Tongue (tissue), 2 donors: Measurements from ENCODE around the gene OARD1. TPM values are rescaled to one million over a fixed set of nuclear protein-coding genes. Genes with fewer than 3 reads are reported as not detected.

Experiments used
- DNase-seq: peaks from one replicate; pipeline ENCODE4 v3.0.0-alpha.2; 2015
- total RNA-seq: library from RNA; depleted of rRNA; stranded (reverse); fragments of >200 nt; gene quantifications from one replicate; pipeline ENCODE4 v1.2.3, GENCODE V29; 2014

OARD1 gene
- total RNA-seq, 1 donor from 2014 or later = 8.3 TPM

GRCh38 chr6:41074692-41075436, 2.7 kb upstream of the OARD1 start:
- DNase-seq = no peak

- DNase-seq = no peak
These were observed 2.0 kb upstream of the OARD1 start for GRCh38 chr6:41073968-41074691.

- DNase-seq = peak; percentile 94
These were observed 1.2 kb upstream of the OARD1 start for GRCh38 chr6:41073203-41073967.

GRCh38 chr6:41072836-41073202, 663 bp upstream of the OARD1 start, which contains the start of gene NFYA:
NFYA (plus strand) TSS chr6:41072974; CDS start chr6:41079090, 6,116 bp downstream.
- DNase-seq = no peak

GRCh38 chr6:41071501-41071922, 644 bp downstream of the OARD1 start:
- DNase-seq = no peak

GRCh38 chr6:41066867-41067304, 5.3 kb downstream of the OARD1 start:
- DNase-seq = peak; percentile 93

- no peak for DNase-seq
These were observed 6.6 kb downstream of the OARD1 start for GRCh38 chr6:41065550-41066026.

- DNase-seq = no peak
These were observed 7.3 kb downstream of the OARD1 start for GRCh38 chr6:41064841-41065240.

GRCh38 chr6:41063884-41064285, 8.3 kb downstream of the OARD1 start:
- peak; percentile 64 for DNase-seq

- DNase-seq = no peak
These were observed 10.1 kb downstream of the OARD1 start for GRCh38 chr6:41062056-41062455.

- DNase-seq = no peak
These were observed 10.9 kb downstream of the OARD1 start for GRCh38 chr6:41061196-41061726.

GRCh38 chr6:41059556-41059955, 12.6 kb downstream of the OARD1 start:
- no peak for DNase-seq

GRCh38 chr6:41058783-41059181, 13.4 kb downstream of the OARD1 start:
- DNase-seq = no peak

- DNase-seq = no peak
These were observed 15.2 kb downstream of the OARD1 start for GRCh38 chr6:41056768-41057490.

- peak; percentile 73 for DNase-seq
These were observed 17.0 kb downstream of the OARD1 start for GRCh38 chr6:41055149-41055548.

- DNase-seq = peak; percentile 67
These were observed 17.6 kb downstream of the OARD1 start for GRCh38 chr6:41054511-41054910.

- DNase-seq = peak; percentile 88
These were observed 19.1 kb downstream of the OARD1 start, which contains the start of gene APOBEC2 for GRCh38 chr6:41053041-41053440. APOBEC2 (plus strand) TSS chr6:41053202; CDS start chr6:41053348, 146 bp downstream.

- DNase-seq = no peak
These were observed 20.3 kb downstream of the OARD1 start for GRCh38 chr6:41051873-41052272.

- no peak for DNase-seq
These were observed 21.6 kb downstream of the OARD1 start for GRCh38 chr6:41050536-41050935.

GRCh38 chr6:41049955-41050354, 22.2 kb downstream of the OARD1 start:
- no peak for DNase-seq

GRCh38 chr6:41049521-41049920, 22.6 kb downstream of the OARD1 start:
- peak; percentile 84 for DNase-seq
